ENCODE data around the gene IGSF9.

- no peak for TF ChIP-seq CTCF (IDR thresholded peaks at IDR 0.05)
- no peak for TF ChIP-seq POLR2A (IDR thresholded peaks at IDR 0.05)
Measured at GRCh38 chr1:159883134-159883533, 62.3 kb downstream of the IGSF9 start.

Data from uterus (tissue), 2 donors.